Trophoblast cell (in vitro differentiated cells and primary cell): Measurements from ENCODE around the gene CKAP4.

Experiments
- DNase-seq, 2 donors: peaks; one replicate each; pipeline ENCODE4 v3.0.0-alpha.2; 2016
- H2AFZ ChIP-seq: 2 replicates; pipeline ENCODE4 v1.6.1; 2013; ENCODE audit warnings: low read length, moderate library complexity, mild to moderate bottlenecking; ENCODE audit not compliant: insufficient read depth, poor library complexity
- H2AK5ac ChIP-seq: 2 replicates; pipeline ENCODE4 v1.6.1; 2013; ENCODE audit warnings: mild to moderate bottlenecking, low read length
- H2BK120ac ChIP-seq: 2 replicates; pipeline ENCODE4 v1.6.1; 2013; ENCODE audit warnings: low read length, mild to moderate bottlenecking, moderate library complexity; ENCODE audit not compliant: insufficient read depth, poor library complexity
- H2BK12ac ChIP-seq: 2 replicates; pipeline ENCODE4 v1.6.1; 2013; ENCODE audit warnings: mild to moderate bottlenecking, low read length, moderate library complexity
- H2BK5ac ChIP-seq: 2 replicates; pipeline ENCODE4 v1.6.1; 2013; ENCODE audit warnings: low read length, low read depth, moderate library complexity, mild to moderate bottlenecking; ENCODE audit not compliant: poor library complexity
- H3K14ac ChIP-seq: 2 replicates; pipeline ENCODE4 v1.6.1; 2013; ENCODE audit warnings: mild to moderate bottlenecking, low read length
- H3K18ac ChIP-seq: 2 replicates; pipeline ENCODE4 v1.6.1; 2013; ENCODE audit warnings: mild to moderate bottlenecking, low read length
- H3K23ac ChIP-seq: 2 replicates; pipeline ENCODE4 v1.6.1; 2013; ENCODE audit warnings: low read length
- H3K27ac ChIP-seq: 2 replicates; pipeline ENCODE4 v1.5.1; 2013; ENCODE audit warnings: low read depth, mild to moderate bottlenecking, inconsistent platforms, low read length, moderate library complexity
- H3K27me3 ChIP-seq: 2 replicates; pipeline ENCODE4 v1.6.1; 2013; ENCODE audit warnings: inconsistent platforms, mild to moderate bottlenecking, low read length, moderate library complexity; ENCODE audit not compliant: insufficient read depth
- H3K36me3 ChIP-seq, 2 experiments: 1 replicate in 1 of 2; 2 replicates in 1 of 2; pipeline ENCODE4 v1.6.1; 2013; ENCODE audit warnings: low read length in 2 of 2, mild to moderate bottlenecking in 2 of 2, moderate library complexity in 1 of 2; ENCODE audit not compliant: insufficient read depth in 2 of 2, control insufficient read depth in 1 of 2
- H3K4ac ChIP-seq: 2 replicates; pipeline ENCODE4 v1.6.1; 2013; ENCODE audit warnings: low read depth, mild to moderate bottlenecking, low read length, moderate library complexity
- H3K4me1 ChIP-seq, 2 experiments: 1 replicate in 1 of 2; 2 replicates in 1 of 2; pipeline ENCODE4 v1.6.1; 2013; ENCODE audit warnings: low read length in 2 of 2, mild to moderate bottlenecking in 2 of 2, moderate library complexity in 1 of 2; ENCODE audit not compliant: insufficient read depth in 2 of 2, control insufficient read depth in 1 of 2
- H3K4me2 ChIP-seq: 2 replicates; pipeline ENCODE4 v1.6.1; 2013; ENCODE audit warnings: inconsistent platforms, mild to moderate bottlenecking, low read length, moderate library complexity
- H3K4me3 ChIP-seq: 2 replicates; pipeline ENCODE4 v1.5.1; 2013; ENCODE audit warnings: mild to moderate bottlenecking, low read depth, low read length, inconsistent platforms
- H3K79me1 ChIP-seq: one replicate; pipeline ENCODE4 v1.6.1; 2013; ENCODE audit warnings: low read length
- H3K79me2 ChIP-seq: 2 replicates; pipeline ENCODE4 v1.6.1; 2013; ENCODE audit warnings: low read length, mild to moderate bottlenecking; ENCODE audit not compliant: control insufficient read depth, insufficient read depth, poor library complexity
- H3K9ac ChIP-seq: 2 replicates; pipeline ENCODE4 v1.6.1; 2013; ENCODE audit warnings: mild to moderate bottlenecking, low read length
- H3K9me3 ChIP-seq: 2 replicates; pipeline ENCODE4 v1.6.1; 2013; ENCODE audit warnings: low read depth, mild to moderate bottlenecking, control low read depth, inconsistent platforms, low read length; ENCODE audit not compliant: insufficient read depth
- H4K12ac ChIP-seq: 2 replicates; pipeline ENCODE4 v1.6.1; 2013; ENCODE audit warnings: low read depth, mild to moderate bottlenecking, low read length, moderate library complexity
- H4K8ac ChIP-seq: 2 replicates; pipeline ENCODE4 v1.6.1; 2013; ENCODE audit warnings: low read depth, mild to moderate bottlenecking, low read length, moderate library complexity
- H4K91ac ChIP-seq: one replicate; pipeline ENCODE4 v1.6.1; 2013; ENCODE audit warnings: low read depth, mild to moderate bottlenecking, low read length, moderate library complexity
- WGBS: extraction: QIAGEN DNeasy Blood & Tissue Kit; methylation state at CpG from one replicate; pipeline ENCODE4 v1.1.7; 2013; ENCODE audit warnings: missing lambda C conversion rate; ENCODE audit not compliant: insufficient read length, insufficient coverage; ENCODE audit errors: extremely low coverage; 5-methylcytosine and 5-hydroxymethylcytosine counted together

The CKAP4 gene

DNA sequence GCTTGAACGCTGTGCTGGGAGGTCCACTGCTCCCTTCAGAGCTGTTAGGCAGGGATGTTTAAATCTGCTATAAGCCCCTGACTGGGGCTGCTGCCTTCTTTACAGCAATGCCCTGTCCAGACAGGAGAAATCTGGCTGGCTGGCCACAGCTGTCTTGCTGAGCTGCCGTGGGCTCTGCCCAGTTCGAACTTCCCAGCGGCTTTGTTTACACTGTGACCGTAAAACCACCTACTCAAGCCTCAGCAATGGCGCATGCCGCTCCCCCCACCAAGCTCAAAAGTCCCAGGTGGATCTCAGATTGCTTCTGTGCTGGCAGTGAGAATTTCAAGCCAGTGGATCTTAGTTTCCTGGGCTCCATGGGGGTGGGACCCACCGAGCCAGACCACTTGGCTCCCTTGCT lies 35.8 kb downstream of the CKAP4 start:
- H3K14ac ChIP-seq: no peak overlapping the region
- H3K4me1 ChIP-seq: no peaks in the 10 kb centered on the region
- H3K23ac ChIP-seq: no peak overlapping the region
- H3K79me2 ChIP-seq: no peaks in the 10 kb centered on the region
- no CpG with 5 or more reads among the region's 8 CpGs for WGBS
- H3K4ac ChIP-seq: no peak overlapping the region
- no peak overlapping the region for H3K4me2 ChIP-seq
- no peak overlapping the region for H2BK5ac ChIP-seq
- H3K27ac ChIP-seq: no peak overlapping the region
- no peak overlapping the region for H3K9ac ChIP-seq
- no peak overlapping the region for H2BK12ac ChIP-seq
- H3K79me1 ChIP-seq: no peaks in the 10 kb centered on the region
- H3K9me3 ChIP-seq: peaks cover 2% of the 10 kb centered on the region
- no peak overlapping the region for H2AFZ ChIP-seq
- H2BK120ac ChIP-seq: no peak overlapping the region
- no peaks in the 10 kb centered on the region for H3K36me3 ChIP-seq
- no peak overlapping the region for H4K91ac ChIP-seq
- H2AK5ac ChIP-seq: no peak overlapping the region
- H3K4me3 ChIP-seq: no peak overlapping the region
- H3K18ac ChIP-seq: no peak overlapping the region
- H4K8ac ChIP-seq: no peak overlapping the region
- no peak for DNase-seq
- no peaks in the 10 kb centered on the region for H3K27me3 ChIP-seq
- no peak overlapping the region for H4K12ac ChIP-seq

DNA sequence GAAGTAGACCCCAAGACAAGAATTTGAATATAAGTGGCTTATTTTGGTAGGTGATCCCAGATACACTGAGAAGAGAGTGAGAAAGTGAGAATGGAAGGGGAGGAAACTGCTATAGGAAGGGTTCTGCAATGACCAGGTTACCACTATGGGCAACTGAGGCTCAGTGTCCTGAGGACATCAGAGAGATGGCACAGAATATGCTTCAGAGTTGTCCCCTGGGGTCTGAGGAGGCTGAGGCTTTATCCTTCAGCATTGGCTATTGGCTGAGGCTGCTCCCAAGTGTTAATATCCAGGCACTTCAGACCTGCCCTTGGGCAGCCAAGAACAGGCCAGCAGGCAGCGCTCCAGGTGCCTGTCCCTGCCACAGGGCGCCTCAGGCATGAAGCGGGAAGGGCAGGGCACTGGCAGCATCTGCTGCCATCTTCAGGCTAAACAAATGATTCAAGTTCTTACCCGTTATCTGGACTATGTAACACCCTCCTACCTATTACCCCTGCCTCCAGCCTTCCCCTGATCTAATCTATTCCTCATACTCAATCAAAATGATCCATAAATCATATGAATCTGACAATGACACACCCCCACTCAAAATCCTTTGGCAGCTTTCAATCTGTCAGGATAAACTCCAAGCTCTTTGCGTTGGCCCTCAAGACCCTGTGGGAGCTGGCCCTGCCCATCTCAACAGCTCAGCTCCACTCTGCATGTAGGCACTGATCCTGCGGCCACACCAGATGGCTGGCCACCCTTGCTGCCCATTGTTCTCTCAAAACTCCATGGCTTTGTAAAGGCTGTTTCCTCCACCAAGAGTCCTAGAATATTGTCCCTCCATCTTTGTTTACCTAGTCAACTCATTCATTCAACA lies 42.4 kb downstream of the CKAP4 start:
- Histone ChIP-seq H3K9me3 (peaks cover 2% of the 10 kb centered on the region), H4K8ac (no peak overlapping the region), H3K4me1 (no peaks in the 10 kb centered on the region), H3K18ac (no peak overlapping the region), H3K14ac (no peak overlapping the region), H3K79me2 (no peaks in the 10 kb centered on the region), H2AFZ (no peak overlapping the region), H3K4me3 (no peak overlapping the region), H4K12ac (no peak overlapping the region), H2BK5ac (no peak overlapping the region), H3K36me3 (no peaks in the 10 kb centered on the region), H3K4me2 (no peak overlapping the region), H3K27ac (no peak overlapping the region), H2AK5ac (no peak overlapping the region), H3K23ac (no peak overlapping the region), H3K79me1 (no peaks in the 10 kb centered on the region), H2BK12ac (no peak overlapping the region), H4K91ac (no peak overlapping the region), H2BK120ac (no peak overlapping the region), H3K9ac (no peak overlapping the region), H3K4ac (no peak overlapping the region), H3K27me3 (peaks cover 3% of the 10 kb centered on the region)
- WGBS: no CpG with 5 or more reads among the region's 6 CpGs
- DNase-seq: peak in 1 of 2 donors; percentile 15

DNA sequence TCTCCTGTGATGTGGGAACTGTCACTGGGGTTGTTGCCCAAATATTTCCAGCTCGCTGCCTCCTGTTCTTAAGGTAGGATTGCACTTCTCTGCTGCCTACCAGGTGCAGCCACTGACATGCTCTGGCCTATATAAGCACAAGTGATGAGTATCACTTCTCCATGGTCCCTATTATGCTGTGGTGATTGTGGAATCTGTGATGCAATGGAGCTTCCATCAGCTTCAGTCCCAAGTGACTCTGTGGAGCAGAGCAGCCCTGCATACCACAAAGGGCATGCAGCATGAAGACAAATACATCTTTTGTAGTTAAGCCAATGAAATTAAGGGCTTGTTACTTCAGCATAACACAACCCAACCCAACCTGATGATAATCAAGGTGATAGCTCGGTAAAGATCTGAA lies 43.5 kb downstream of the CKAP4 start:
- H4K91ac ChIP-seq: no peak overlapping the region
- H2BK5ac ChIP-seq: no peak overlapping the region
- no peak for DNase-seq
- H3K4ac ChIP-seq: no peak overlapping the region
- H3K23ac ChIP-seq: no peak overlapping the region
- no peaks in the 10 kb centered on the region for H3K36me3 ChIP-seq
- no peak overlapping the region for H3K4me3 ChIP-seq
- no peaks in the 10 kb centered on the region for H3K4me1 ChIP-seq
- H3K9me3 ChIP-seq: peaks cover 2% of the 10 kb centered on the region
- no peak overlapping the region for H4K8ac ChIP-seq
- H2BK120ac ChIP-seq: no peak overlapping the region
- no CpG with 5 or more reads among the region's 2 CpGs for WGBS
- no peak overlapping the region for H3K14ac ChIP-seq
- no peak overlapping the region for H3K18ac ChIP-seq
- H4K12ac ChIP-seq: no peak overlapping the region
- no peak overlapping the region for H3K27ac ChIP-seq
- no peak overlapping the region for H2AK5ac ChIP-seq
- no peaks in the 10 kb centered on the region for H3K79me1 ChIP-seq
- H3K27me3 ChIP-seq: peaks cover 3% of the 10 kb centered on the region
- no peak overlapping the region for H3K4me2 ChIP-seq
- no peaks in the 10 kb centered on the region for H3K79me2 ChIP-seq
- no peak overlapping the region for H2AFZ ChIP-seq
- H2BK12ac ChIP-seq: no peak overlapping the region
- no peak overlapping the region for H3K9ac ChIP-seq

DNA sequence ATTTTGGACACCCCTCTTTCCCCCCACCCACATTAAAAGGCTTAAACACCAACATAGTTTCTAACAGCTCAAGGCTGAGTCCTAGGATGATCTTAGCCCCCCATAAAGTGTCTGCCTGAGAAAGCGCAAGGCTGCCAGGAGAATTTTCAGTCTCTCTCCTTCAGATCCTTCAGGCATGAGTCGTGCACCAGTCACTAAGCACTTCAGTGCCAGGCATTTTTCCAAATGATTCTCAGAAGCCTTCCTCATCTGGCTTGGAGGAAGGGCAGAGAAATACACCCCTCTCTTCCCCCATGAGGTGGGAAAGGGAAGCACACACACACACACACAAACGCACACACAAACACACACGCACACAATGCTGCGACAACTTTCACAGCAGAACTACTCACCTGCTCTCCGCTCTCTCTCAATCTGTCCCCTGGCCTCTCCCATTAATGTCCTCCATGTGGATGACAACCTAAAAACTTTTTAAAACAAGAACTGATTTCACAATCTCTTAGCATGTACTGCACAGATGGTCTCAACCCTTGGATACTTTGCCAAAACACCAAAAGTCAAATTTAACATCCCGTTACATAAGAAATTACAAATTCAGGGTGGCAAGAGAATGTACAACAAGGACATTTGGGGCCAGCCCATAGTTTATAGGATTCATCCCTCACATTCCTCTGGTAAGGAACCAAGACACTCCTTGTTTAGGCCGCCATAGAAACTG lies 49.8 kb downstream of the CKAP4 start:
- Histone ChIP-seq H3K79me2 (no peaks in the 10 kb centered on the region), H2AFZ (no peak overlapping the region), H3K4me1 (peaks cover 5% of the 10 kb centered on the region in 2 experiments), H4K8ac (no peak overlapping the region), H4K12ac (no peak overlapping the region), H3K4ac (no peak overlapping the region), H3K4me2 (no peak overlapping the region), H3K14ac (no peak overlapping the region), H2BK5ac (no peak overlapping the region), H3K36me3 (no peaks in the 10 kb centered on the region), H3K4me3 (no peak overlapping the region), H3K27me3 (no peaks in the 10 kb centered on the region), H3K23ac (no peak overlapping the region), H2AK5ac (no peak overlapping the region), H2BK120ac (no peak overlapping the region), H3K18ac (no peak overlapping the region), H3K79me1 (no peaks in the 10 kb centered on the region), H2BK12ac (no peak overlapping the region), H3K9me3 (no peaks in the 10 kb centered on the region), H3K9ac (no peak overlapping the region), H3K27ac (no peak overlapping the region), H4K91ac (no peak overlapping the region)
- WGBS: no CpG with 5 or more reads among the region's 8 CpGs
- no peak for DNase-seq
